Effector CD4-positive, alpha-beta T cell (primary cell): ENCODE data around the gene CLCA2.

Experiments
- DNase-seq: peaks from one replicate; pipeline ENCODE4 v3.0.0-alpha.2; 2020

Gene CLCA2

GRCh38 chr1:86429835-86430234, 5.9 kb downstream of the CLCA2 start:
- DNase-seq = no peak

DNA sequence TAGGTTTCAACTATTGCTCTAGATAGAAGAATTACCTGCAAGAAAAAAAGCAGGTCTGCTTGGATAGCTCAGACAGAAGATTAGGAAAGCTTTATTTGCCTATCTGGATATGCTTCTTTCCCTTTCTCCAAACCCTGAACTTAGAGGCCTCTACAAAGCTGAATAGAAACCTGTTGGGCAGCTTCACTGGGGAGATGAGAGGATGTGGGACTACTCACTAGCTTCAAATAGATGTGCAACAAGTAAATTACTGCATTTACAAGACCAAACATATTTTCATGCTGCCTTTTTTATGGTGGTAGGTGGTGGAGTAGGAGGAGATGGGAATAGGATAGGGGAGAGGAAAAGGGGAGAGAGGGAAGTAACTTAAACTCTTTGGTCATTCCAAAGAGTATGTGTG, 6.4 kb downstream of the CLCA2 start:
- no peak for DNase-seq

- no peak for DNase-seq
These were observed 10.1 kb downstream of the CLCA2 start for GRCh38 chr1:86434059-86434458.

DNA sequence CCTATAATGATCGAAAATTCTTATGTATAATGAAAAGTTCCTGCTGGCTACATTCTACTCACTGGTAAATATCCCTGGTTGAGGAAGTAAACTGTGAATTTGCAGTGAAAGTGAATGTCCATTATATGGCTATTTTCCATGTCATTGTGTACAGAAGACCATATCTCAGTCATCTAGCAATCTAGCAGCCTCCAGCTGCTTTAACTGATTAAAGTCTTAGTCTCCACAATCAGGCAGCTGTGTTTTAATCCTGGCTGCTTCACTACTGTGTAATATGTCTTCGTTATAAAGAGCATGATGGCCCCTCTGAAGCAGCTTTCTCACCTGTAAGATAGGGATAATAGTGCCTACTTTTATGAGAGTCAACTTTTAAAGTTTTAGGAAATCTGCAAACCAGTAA, 11.4 kb downstream of the CLCA2 start:
- DNase-seq = no peak

- no peak for DNase-seq
These were observed 12.1 kb downstream of the CLCA2 start for GRCh38 chr1:86436041-86436440.

GRCh38 chr1:86441581-86441980, 17.6 kb downstream of the CLCA2 start:
- DNase-seq = no peak

DNA sequence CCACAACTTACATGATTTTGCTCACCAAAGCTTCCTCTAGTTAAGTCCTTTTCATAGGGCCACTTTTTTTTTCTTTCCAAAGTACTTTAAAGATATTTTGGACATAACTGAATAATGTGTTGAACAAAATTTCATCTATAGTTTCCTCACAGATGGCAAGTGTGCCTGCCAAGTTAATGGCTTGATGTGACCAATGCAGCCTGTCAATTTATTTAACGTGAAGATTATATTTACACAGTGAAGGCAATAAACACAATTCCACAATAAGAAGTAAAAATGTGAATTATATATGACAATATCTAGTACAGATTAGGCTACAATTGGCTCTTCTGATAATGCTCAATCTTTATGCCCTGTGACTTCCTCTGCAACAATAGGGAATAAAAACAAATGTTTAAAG, 18.0 kb downstream of the CLCA2 start:
- no peak for DNase-seq

DNA sequence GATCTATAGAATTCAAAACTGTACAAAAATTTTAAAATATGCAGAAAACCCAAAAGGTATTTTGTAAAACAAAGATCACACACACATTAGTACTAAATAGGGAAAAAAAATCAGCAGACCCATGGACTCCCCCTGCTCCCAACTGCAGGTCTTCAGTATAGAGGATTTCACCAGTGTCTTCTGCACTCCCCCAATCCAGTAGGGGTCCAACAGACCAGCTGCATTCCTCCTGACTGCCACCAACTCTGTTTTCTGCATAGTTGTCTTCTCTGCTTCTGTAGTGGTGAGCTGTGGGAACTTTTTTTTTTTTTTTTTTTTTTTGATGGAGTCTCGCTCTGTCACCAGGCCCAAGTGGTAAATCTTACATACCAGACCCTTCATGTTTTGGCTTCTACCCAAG, 21.9 kb downstream of the CLCA2 start:
- no peak for DNase-seq

DNA sequence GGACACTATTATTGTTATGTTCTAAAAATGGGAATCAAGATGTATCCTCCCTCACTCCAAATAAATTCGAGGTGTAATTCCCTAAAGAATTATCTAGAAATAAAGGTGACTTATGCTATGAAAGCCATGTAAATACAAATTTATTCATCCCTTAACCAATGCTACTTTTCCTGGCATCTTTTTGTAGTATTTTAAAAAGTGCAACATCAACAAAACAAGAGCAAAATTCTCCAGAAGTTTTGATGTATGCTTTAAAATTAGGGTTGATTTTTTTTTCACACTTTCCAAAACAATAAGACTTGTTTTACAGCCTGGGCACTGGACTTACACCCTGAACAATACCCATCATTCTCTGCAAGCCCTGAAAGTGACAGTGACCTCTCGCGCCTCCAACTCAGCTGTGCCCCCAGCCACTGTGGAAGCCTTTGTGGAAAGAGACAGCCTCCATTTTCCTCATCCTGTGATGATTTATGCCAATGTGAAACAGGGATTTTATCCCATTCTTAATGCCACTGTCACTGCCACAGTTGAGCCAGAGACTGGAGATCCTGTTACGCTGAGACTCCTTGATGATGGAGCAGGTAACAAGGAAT, 23.3 kb downstream of the CLCA2 start:
- no peak for DNase-seq

- DNase-seq = no peak
These were observed 24.7 kb downstream of the CLCA2 start for GRCh38 chr1:86448670-86449069.

- no peak for DNase-seq
These were observed 25.1 kb downstream of the CLCA2 start for GRCh38 chr1:86449103-86449502.

DNA sequence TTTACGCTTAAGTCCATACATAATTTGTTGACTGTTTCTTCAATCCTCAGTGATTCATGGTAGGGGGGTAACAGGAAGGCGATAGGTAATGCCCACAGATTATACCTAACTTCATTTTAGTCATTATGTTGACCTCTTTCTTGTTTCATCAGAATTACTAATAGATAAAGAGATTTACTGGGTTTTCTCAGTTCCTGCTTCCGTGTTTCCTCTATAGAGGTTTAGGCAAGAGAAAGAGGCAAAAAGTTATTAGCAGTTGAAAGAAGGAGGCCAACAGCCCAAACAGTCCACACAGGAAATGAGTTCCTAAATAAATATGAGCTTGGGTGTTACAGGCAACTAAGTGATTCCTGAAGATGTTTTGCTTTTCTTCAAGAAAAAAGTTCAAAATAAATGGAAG, 26.9 kb downstream of the CLCA2 start:
- no peak for DNase-seq

DNA sequence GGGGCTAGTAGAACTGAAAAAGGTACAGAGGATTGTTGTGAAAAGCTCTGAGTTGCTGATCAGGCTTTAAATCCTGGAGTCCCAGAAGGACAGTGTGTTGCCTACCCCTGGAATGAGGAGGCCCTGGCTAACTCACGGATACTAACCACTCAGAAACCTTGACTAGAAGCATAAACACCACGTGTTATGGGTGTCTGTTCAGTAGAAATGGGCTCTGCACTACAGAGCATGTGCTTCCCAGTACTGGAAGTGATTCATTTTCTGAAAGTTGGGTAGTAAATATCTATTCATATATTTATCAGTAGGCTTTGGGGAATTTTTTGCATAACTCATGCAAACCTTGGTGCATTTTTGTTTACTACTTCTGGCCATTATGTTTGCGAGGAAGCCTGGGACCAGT, 29.7 kb downstream of the CLCA2 start:
- no peak for DNase-seq

GRCh38 chr1:86455073-86455472, 31.1 kb downstream of the CLCA2 start:
- no peak for DNase-seq

- no peak for DNase-seq
These were observed 37.0 kb downstream of the CLCA2 start for GRCh38 chr1:86460998-86461397.

- DNase-seq = no peak
These were observed 37.5 kb downstream of the CLCA2 start for GRCh38 chr1:86461482-86461881.

DNA sequence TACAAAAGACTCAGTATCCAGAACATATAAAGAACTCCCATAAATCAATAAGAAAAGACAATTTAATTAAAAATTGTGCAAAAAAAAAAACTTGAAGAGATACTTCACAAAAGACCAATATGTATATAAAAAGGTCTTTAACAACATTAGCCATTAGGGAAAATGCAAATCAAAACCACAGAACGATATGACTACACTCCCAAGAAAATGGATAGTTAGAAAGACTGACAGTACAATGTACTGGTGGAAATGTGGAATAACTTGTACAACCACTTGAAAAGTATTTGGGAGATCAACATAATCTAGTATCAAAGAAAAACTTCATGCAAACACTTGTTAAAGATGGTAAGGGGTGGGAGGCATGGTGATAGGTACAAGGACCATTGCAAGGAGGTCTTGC, 40.8 kb downstream of the CLCA2 start:
- DNase-seq = no peak

- no peak for DNase-seq
These were observed 42.3 kb downstream of the CLCA2 start for GRCh38 chr1:86466109-86466844.

- DNase-seq = no peak
These were observed 43.0 kb downstream of the CLCA2 start for GRCh38 chr1:86466986-86467385.

DNA sequence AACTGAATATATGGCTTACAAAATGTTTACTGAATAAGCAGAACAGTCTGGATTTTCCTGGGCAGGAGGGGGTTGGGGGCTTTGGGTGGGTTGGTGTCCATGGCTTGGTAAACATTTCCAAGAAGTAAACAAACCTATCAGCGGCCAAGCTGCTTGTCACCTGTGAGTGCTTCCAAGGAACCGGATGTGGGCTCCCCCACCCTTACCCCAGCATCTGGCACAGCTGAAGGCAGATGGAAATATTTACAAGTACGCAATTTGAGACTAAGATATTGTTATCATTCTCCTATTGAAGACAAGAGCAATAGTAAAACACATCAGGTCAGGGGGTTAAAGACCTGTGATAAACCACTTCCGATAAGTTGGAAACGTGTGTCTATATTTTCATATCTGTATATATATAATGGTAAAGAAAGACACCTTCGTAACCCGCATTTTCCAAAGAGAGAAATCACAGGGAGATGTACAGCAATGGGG, 44.6 kb downstream of the CLCA2 start, which contains the start of gene CLCA1:
Gene CLCA1, plus strand, starts transcription at position 427 of the 477 bp plus-strand sequence. Its CDS starts 45 bp downstream, at position 472.
- no peak for DNase-seq

DNA sequence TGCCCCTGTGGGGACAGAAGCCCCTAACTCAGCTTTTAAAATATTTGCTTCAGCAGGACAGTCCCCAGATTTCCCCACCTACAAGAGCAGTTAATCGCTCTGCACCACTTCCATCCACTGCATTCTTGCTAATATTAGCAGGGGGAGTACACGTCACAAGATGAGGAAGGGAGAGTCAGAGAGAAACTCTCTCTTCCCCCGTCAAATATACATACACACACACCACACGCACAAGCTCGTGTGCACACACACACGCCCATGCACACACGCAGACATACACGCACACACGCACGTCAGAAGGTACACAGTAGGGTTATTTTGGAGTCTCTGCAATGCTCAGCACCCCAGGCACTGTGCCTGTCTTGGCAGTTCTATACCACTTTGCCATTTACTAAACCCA, 46.9 kb downstream of the CLCA2 start:
- no peak for DNase-seq

DNA sequence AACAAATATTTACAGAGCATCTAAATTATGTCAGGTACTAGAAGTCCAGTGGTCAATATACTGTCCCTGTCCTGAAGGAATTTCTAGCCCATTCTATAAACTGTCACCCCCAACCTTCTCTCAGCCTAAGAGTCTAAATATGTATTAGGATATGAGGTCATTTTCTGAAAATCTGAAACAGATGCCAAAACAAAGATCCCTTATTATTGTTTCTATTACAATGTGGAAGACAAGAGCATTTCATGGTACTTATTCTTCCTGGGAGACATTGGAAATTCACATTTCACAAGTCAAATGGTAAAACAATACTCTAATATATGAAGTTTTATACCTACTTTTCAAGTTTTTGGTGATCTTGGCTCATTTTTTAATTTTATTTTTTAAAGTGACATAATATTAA, 47.3 kb downstream of the CLCA2 start:
- DNase-seq = no peak

DNA sequence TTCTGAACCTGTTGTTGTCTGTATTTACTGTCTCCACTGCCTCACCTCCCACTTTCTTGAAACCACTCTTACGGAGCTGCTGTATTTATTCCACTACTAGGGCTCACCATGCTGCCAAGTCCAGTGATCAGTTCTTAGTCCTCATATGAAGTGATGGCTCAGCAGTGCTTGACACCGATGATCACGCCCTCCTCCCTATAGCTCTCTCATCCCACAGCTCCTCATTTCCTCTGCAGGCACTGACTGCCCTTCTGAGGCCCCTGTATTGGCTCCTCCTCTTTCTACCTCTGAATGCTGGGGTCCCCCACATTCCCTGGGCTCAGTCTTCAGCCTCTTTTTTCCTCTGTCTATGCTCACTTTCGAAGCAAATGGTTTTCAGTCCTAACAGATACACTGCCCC, 48.2 kb downstream of the CLCA2 start:
- DNase-seq = no peak

DNA sequence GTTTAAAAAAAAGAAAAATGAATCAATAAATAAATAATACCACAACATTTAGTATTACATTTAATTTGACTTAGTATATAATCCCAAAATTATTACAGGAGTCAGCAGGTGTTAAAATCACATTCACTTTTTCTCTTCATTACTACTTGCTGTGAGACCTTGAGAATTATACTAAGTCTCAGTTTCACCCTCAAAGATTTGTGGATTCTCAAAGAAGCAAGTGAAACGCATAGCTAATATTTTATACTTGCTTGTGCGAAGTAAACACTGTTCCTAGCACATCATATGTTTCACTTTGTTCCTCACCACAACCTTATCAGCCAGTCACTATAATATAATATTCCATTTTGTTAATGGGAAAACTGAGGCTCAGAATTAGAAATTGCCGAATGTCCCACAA, 48.8 kb downstream of the CLCA2 start:
- DNase-seq = no peak

- DNase-seq = no peak
These were observed 53.3 kb downstream of the CLCA2 start for GRCh38 chr1:86477256-86477655.
